DOHH2 (cell line): ENCODE measurements around the gene BSND.

Source experiments
- H3F3A ChIP-seq: fragments of 200-600 bp; sonication (generic), shearing (Covaris generic); 2 replicates; pipeline ENCODE4 v1.6.0; 2016; ENCODE audit warnings: antibody characterized with exemption, mild to moderate bottlenecking; ENCODE audit not compliant: control insufficient read depth, insufficient read depth
- H3K27ac ChIP-seq: fragments of 200-600 bp; sonication (generic); 2 replicates; pipeline ENCODE4 v1.5.1; 2014; ENCODE audit warnings: low read depth, mild to moderate bottlenecking, low read length, moderate library complexity
- H3K27me3 ChIP-seq: fragments of 200-600 bp; sonication (generic); 2 replicates; pipeline ENCODE4 v1.6.1; 2014; ENCODE audit warnings: mild to moderate bottlenecking, low read length, mixed read lengths; ENCODE audit not compliant: control insufficient read depth
- H3K36me3 ChIP-seq: fragments of 200-600 bp; sonication (generic); 2 replicates; pipeline ENCODE4 v1.6.1; 2014; ENCODE audit warnings: mild to moderate bottlenecking, low read length, moderate library complexity, mixed read lengths; ENCODE audit not compliant: control insufficient read depth
- H3K4me1 ChIP-seq: fragments of 200-600 bp; sonication (generic); 2 replicates; pipeline ENCODE4 v1.6.1; 2014; ENCODE audit warnings: mild to moderate bottlenecking, low read length, mixed read lengths; ENCODE audit not compliant: control insufficient read depth
- H3K4me2 ChIP-seq: fragments of 200-600 bp; sonication (generic); 2 replicates; pipeline ENCODE4 v1.6.0; 2014; ENCODE audit warnings: mild to moderate bottlenecking, low read length, moderate library complexity
- H3K4me3 ChIP-seq: fragments of 200-600 bp; sonication (generic); 2 replicates; pipeline ENCODE4 v1.5.1; 2014; ENCODE audit warnings: mild to moderate bottlenecking, low read length, mixed read lengths
- H3K79me2 ChIP-seq: fragments of 200-600 bp; sonication (generic); 2 replicates; pipeline ENCODE4 v1.6.1; 2014; ENCODE audit warnings: mild to moderate bottlenecking, low read length, mixed read lengths; ENCODE audit not compliant: control insufficient read depth
- H3K9me2 ChIP-seq: fragments of 200-600 bp; sonication (generic); replicated peaks from 2 replicates; pipeline ENCODE4 v1.6.1; 2014; ENCODE audit warnings: mild to moderate bottlenecking, low read length, mixed read lengths; ENCODE audit not compliant: control insufficient read depth
- H3K9me3 ChIP-seq: fragments of 200-600 bp; sonication (generic); 2 replicates; pipeline ENCODE4 v1.6.1; 2014; ENCODE audit warnings: antibody characterized with exemption, low read length, mixed read lengths; ENCODE audit not compliant: control insufficient read depth, insufficient read depth
- H4K20me1 ChIP-seq: fragments of 200-600 bp; sonication (generic); 2 replicates; pipeline ENCODE4 v1.6.0; 2014; ENCODE audit warnings: low read depth, mild to moderate bottlenecking, antibody characterized with exemption, low read length, moderate library complexity; ENCODE audit not compliant: control insufficient read depth, insufficient read depth
- EZH2phosphoT487 ChIP-seq: fragments of 200-600 bp; sonication (generic); IDR thresholded peaks from 2 replicates; pipeline ENCODE4 v1.6.1; 2017; ENCODE audit warnings: borderline replicate concordance, mild to moderate bottlenecking, antibody characterized with exemption, low read length, moderate library complexity, mixed read lengths
- TF ChIP-seq, protein P1 (sequence below): fragments of 200-600 bp; sonication (generic); IDR thresholded peaks from one replicate; pipeline ENCODE4 v1.5.1; 2014; ENCODE audit warnings: antibody characterized with exemption, mild to moderate bottlenecking, low read depth, low read length; ENCODE audit not compliant: poor library complexity, severe bottlenecking

Gene BSND

DNA sequence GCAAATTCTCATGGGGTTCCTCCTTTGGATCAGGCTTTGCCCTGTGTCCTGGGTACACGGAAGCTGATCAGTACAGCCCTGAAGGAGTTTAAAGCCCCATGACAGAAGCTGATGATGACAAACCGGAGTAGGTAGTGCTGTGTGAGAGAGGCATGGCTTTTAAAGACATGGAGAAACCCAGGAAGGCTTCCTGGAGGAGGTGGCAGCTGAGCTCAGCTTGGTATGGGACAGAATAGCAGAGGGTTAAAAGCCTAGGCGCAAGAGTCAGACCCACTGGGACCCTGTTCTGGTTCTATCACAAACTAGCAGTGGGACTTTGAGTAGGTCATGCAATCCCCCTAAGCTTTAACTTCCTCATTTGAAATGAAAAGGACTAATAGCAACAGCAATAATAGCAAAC, 12.2 kb upstream of the BSND start:
- H3K4me2 ChIP-seq = no peak overlapping the region
- H3K79me2 ChIP-seq = no peaks in the 10 kb centered on the region
- no peaks in the 10 kb centered on the region for H3K27me3 ChIP-seq
- TF ChIP-seq, protein P1, sequence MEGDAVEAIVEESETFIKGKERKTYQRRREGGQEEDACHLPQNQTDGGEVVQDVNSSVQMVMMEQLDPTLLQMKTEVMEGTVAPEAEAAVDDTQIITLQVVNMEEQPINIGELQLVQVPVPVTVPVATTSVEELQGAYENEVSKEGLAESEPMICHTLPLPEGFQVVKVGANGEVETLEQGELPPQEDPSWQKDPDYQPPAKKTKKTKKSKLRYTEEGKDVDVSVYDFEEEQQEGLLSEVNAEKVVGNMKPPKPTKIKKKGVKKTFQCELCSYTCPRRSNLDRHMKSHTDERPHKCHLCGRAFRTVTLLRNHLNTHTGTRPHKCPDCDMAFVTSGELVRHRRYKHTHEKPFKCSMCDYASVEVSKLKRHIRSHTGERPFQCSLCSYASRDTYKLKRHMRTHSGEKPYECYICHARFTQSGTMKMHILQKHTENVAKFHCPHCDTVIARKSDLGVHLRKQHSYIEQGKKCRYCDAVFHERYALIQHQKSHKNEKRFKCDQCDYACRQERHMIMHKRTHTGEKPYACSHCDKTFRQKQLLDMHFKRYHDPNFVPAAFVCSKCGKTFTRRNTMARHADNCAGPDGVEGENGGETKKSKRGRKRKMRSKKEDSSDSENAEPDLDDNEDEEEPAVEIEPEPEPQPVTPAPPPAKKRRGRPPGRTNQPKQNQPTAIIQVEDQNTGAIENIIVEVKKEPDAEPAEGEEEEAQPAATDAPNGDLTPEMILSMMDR = no peak
- TF ChIP-seq EZH2phosphoT487 = no peak
- H4K20me1 ChIP-seq = no peaks in the 10 kb centered on the region
- H3K9me2 ChIP-seq = no peaks in the 10 kb centered on the region
- no peaks in the 10 kb centered on the region for H3K9me3 ChIP-seq
- H3K4me1 ChIP-seq = no peaks in the 10 kb centered on the region
- H3K36me3 ChIP-seq = no peaks in the 10 kb centered on the region
- H3F3A ChIP-seq = no peaks in the 10 kb centered on the region
- no peak overlapping the region for H3K27ac ChIP-seq
- H3K4me3 ChIP-seq = no peak overlapping the region

DNA sequence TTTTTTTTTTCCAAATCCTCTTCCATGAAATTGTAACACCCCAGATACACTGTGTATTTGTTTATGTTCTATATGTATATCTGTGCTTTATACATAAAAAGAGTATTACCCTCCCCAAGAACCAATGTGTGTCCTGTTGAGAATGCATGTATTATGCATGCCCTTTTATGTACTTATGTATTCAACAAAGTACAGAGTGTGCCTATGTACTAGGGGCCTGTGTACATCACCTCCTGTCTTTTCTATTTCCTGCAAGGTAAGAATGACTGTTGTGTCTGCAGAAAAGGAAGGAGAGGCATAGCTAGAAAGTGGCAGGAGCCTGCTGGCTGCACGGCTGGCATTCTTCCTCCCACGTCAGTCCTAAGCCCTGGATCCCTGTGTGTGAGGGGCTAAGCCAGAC, 11.3 kb upstream of the BSND start:
- TF ChIP-seq, protein P1 = no peak
- TF ChIP-seq EZH2phosphoT487 = no peak

DNA sequence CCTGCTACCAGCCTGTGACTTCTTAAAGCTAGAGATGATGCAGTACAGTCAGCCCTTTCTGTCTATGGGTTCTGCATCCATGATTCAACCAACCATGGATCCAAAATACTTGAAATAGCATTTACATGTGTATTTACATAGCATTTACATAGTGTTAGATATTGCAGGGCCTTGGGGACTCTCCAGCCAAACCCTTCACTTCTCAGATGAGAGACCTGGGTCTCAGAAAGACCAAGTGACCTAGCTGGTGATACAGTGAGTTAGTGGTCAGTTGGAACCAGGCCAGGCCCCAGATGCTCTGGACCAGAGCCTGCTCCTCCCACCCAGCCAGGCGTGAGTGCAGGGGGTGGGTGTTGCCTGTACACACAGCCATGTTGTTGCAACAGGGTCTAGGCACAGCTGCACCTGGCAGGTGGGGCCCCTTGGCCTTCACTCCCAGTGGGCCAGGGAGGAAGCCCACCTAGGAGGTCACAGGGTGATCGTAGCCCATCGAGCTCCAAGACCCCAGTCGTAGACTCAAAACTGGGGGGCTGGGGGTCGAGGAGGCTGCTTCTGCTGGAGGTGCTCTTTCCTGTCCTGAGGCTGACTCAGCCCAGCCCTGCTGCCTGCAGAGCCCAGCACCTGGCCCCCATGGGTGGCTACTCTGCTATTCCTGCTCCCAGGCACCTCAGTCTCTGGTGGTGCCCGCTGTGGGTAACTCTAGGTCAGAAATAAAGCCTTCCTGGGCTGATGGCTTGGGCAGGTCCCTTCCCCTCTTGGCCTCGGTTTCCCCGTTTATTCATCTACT, 10.6 kb upstream of the BSND start:
- H3K9me3 ChIP-seq = no peaks in the 10 kb centered on the region
- H3K4me3 ChIP-seq = no peak overlapping the region
- TF ChIP-seq, protein P1 = no peak
- no peak for TF ChIP-seq EZH2phosphoT487
- H3K4me2 ChIP-seq = no peak overlapping the region
- H4K20me1 ChIP-seq = no peaks in the 10 kb centered on the region
- H3K36me3 ChIP-seq = no peaks in the 10 kb centered on the region
- no peaks in the 10 kb centered on the region for H3K27me3 ChIP-seq
- H3F3A ChIP-seq = no peaks in the 10 kb centered on the region
- H3K27ac ChIP-seq = no peak overlapping the region
- no peaks in the 10 kb centered on the region for H3K9me2 ChIP-seq
- no peaks in the 10 kb centered on the region for H3K79me2 ChIP-seq
- no peaks in the 10 kb centered on the region for H3K4me1 ChIP-seq

More for the DNA sequence above, 11.3 kb upstream of the BSND start:
- H3K4me1 ChIP-seq = no peaks in the 10 kb centered on the region
- H3K9me2 ChIP-seq = no peaks in the 10 kb centered on the region
- no peak overlapping the region for H3K27ac ChIP-seq
- H3K36me3 ChIP-seq = no peaks in the 10 kb centered on the region
- no peaks in the 10 kb centered on the region for H3K79me2 ChIP-seq
- H3K9me3 ChIP-seq = no peaks in the 10 kb centered on the region
- no peaks in the 10 kb centered on the region for H3F3A ChIP-seq
- H3K4me3 ChIP-seq = no peak overlapping the region
- H3K27me3 ChIP-seq = no peaks in the 10 kb centered on the region
- no peaks in the 10 kb centered on the region for H4K20me1 ChIP-seq
- no peak overlapping the region for H3K4me2 ChIP-seq
